HepG2 (cell line): ENCODE results near the gene CBFA2T2. TPM values are rescaled to one million over a fixed set of nuclear protein-coding genes. Genes with fewer than 3 reads are reported as not detected.

ENCODE experiments used
- ATRX ChIP-seq: sonication (generic); formaldehyde crosslinking; IDR thresholded peaks from 2 replicates; pipeline ENCODE4 v1.4.0; 2020; ENCODE audit warnings: missing genetic modification reagents, borderline replicate concordance
- EZH2 ChIP-seq: conservative IDR thresholded peaks from 2 replicates; pipeline ENCODE4 v1.6.1; 2012; ENCODE audit warnings: mild to moderate bottlenecking, low read depth, low read length, moderate library complexity
- GFI1 ChIP-seq: sonication (generic); formaldehyde crosslinking; IDR thresholded peaks from 2 replicates; pipeline ENCODE4 v1.5.0; 2020; ENCODE audit warnings: missing genetic modification reagents, mild to moderate bottlenecking, borderline replicate concordance
- GPN1 ChIP-seq: sonication (generic); formaldehyde crosslinking; IDR thresholded peaks from 2 replicates; pipeline ENCODE4 v1.5.1; 2020; ENCODE audit warnings: missing genetic modification reagents, borderline replicate concordance
- GRHL1 ChIP-seq: sonication (generic); formaldehyde crosslinking; conservative IDR thresholded peaks from 2 replicates; pipeline ENCODE4 v1.8.0; 2022; ENCODE audit warnings: missing genetic modification reagents
- GTF3A ChIP-seq: sonication (generic); formaldehyde crosslinking; conservative IDR thresholded peaks from 2 replicates; pipeline ENCODE4 v1.4.0; 2020; ENCODE audit warnings: mild to moderate bottlenecking, missing genetic modification reagents
- JUNB ChIP-seq: sonication (generic); formaldehyde crosslinking; IDR thresholded peaks from 2 replicates; pipeline ENCODE4 v1.8.0; 2022; ENCODE audit warnings: missing genetic modification reagents, mild to moderate bottlenecking, borderline replicate concordance
- MED1 ChIP-seq: sonication (generic); formaldehyde crosslinking; IDR thresholded peaks from 2 replicates; pipeline ENCODE4 v1.4.0; 2020; ENCODE audit warnings: missing genetic modification reagents
- MED13 ChIP-seq: sonication (generic); formaldehyde crosslinking; IDR thresholded peaks from 2 replicates; pipeline ENCODE4 v1.5.0; 2020; ENCODE audit warnings: missing genetic modification reagents
- MLX ChIP-seq: IDR thresholded peaks from 2 replicates; pipeline ENCODE4 v1.6.1; 2016
- PAX8 ChIP-seq: sonication (generic); formaldehyde crosslinking; IDR thresholded peaks from 2 replicates; pipeline ENCODE4 v1.8.0; 2022; ENCODE audit warnings: mild to moderate bottlenecking, missing genetic modification reagents, borderline replicate concordance
- REL ChIP-seq: sonication (generic); formaldehyde crosslinking; conservative IDR thresholded peaks from 2 replicates; pipeline ENCODE4 v1.8.0; 2022; ENCODE audit warnings: mild to moderate bottlenecking, missing genetic modification reagents, moderate library complexity
- SIN3A ChIP-seq: IDR thresholded peaks from 2 replicates; pipeline ENCODE4 v1.6.1; 2011; ENCODE audit warnings: low read depth, mild to moderate bottlenecking, control low read depth, low read length, borderline replicate concordance
- SPEN ChIP-seq: sonication (generic); formaldehyde crosslinking; IDR thresholded peaks from 2 replicates; pipeline ENCODE4 v1.5.1; 2020; ENCODE audit warnings: low read depth, mild to moderate bottlenecking, missing genetic modification reagents
- TEAD3 ChIP-seq: optimal IDR thresholded peaks from 2 replicates; pipeline ENCODE3; 2016; ENCODE audit warnings: borderline replicate concordance
- THAP11 ChIP-seq: IDR thresholded peaks from 2 replicates; pipeline ENCODE4 v1.6.1; 2016; ENCODE audit warnings: missing biosample characterization, missing genetic modification reagents
- ZNF331 ChIP-seq: sonication (generic); formaldehyde crosslinking; IDR thresholded peaks from 2 replicates; pipeline ENCODE4 v1.4.0; 2020; ENCODE audit warnings: missing genetic modification reagents
- ZNF335 ChIP-seq: sonication (generic); formaldehyde crosslinking; IDR thresholded peaks from 2 replicates; pipeline ENCODE4 v1.4.0; 2020; ENCODE audit warnings: missing genetic modification reagents
- ZNF441 ChIP-seq: sonication (generic); formaldehyde crosslinking; IDR thresholded peaks from 2 replicates; pipeline ENCODE4 v1.7.0; 2021; ENCODE audit warnings: missing genetic modification reagents, borderline replicate concordance
- ZNF556 ChIP-seq: sonication (generic); formaldehyde crosslinking; IDR thresholded peaks from 2 replicates; pipeline ENCODE4 v1.4.0; 2020; ENCODE audit warnings: mild to moderate bottlenecking, missing genetic modification reagents, borderline replicate concordance
- ZNF660 ChIP-seq: sonication (generic); formaldehyde crosslinking; IDR thresholded peaks from 2 replicates; pipeline ENCODE4 v1.5.1; 2020; ENCODE audit warnings: mild to moderate bottlenecking, low read depth, missing genetic modification reagents, borderline replicate concordance
- ZNF749 ChIP-seq: sonication (generic); formaldehyde crosslinking; IDR thresholded peaks from 2 replicates; pipeline ENCODE4 v1.8.0; 2022; ENCODE audit warnings: mild to moderate bottlenecking, missing genetic modification reagents, moderate library complexity, borderline replicate concordance
- polyA plus RNA-seq, 8 experiments: library from polyadenylated mRNA; depleted of rRNA in 3 of 8; stranded (reverse) in 7 of 8; unstranded in 1 of 8; fragments of >200 nt; fragmentation: Illumina TruSeq in 4 of 8; extraction: Trizol in 4 of 8; gene quantifications; 2 replicates each; pipeline versions ENCODE4 v1.2.1 to v1.2.3, GENCODE V29; 2011 to 2016; ENCODE audit warnings: low read depth in 4 of 8, missing spikeins in 1 of 8, mixed read lengths in 1 of 8; ENCODE audit not compliant: insufficient read depth in 1 of 8
- total RNA-seq, 5 experiments: library from RNA; depleted of rRNA; stranded (reverse); fragments of >200 nt; fragmentation: Illumina TruSeq; extraction: Trizol; gene quantifications; 2 replicates each; pipeline ENCODE4 v1.2.3, GENCODE V29; 2016; ENCODE audit warnings: low read depth in 1 of 5
- TF ChIP-seq, protein P1 (sequence below): sonication (generic); formaldehyde crosslinking; IDR thresholded peaks from 2 replicates; pipeline ENCODE4 v1.4.0; 2020; ENCODE audit warnings: mild to moderate bottlenecking, missing genetic modification reagents
- TF ChIP-seq, protein P2 (sequence below): sonication (generic); formaldehyde crosslinking; IDR thresholded peaks from 2 replicates; pipeline ENCODE4 v1.4.0; 2020; ENCODE audit warnings: missing genetic modification reagents

CBFA2T2 gene
- total and polyA plus RNA-seq, 2 of the 13 experiments (the other 11 are each of a cell fraction or from before 2014, with no cell fraction given), result 6.3 to 21.2 TPM

DNA sequence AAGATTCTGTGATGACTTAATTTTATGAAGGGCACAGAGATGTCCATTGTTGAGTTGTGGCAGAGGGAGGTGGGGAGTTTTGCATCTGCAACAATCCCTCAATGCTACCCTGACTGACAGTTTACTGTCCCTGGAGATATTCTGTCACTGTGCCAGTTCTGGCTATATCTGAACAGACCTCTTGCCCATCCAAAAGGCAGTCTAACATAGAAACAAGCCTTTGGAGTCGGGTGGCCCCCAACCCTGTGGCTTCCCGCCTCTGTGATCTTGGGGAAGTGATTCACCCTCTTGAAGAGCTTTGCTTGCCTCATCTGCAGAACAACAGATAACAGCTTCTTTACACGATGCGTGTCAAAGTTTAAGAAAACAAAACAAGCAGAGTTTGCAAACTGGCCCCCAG, 200.1 kb downstream of the CBFA2T2 start (continued):
- TF ChIP-seq MED13 (no peak), GPN1 (CRISPR knock-in tag) (no peak), GFI1 (no peak), ZNF660 (CRISPR knock-in tag) (no peak), ZNF749 (CRISPR knock-in tag) (no peak), SPEN (no peak), JUNB (CRISPR knock-in tag) (no peak), MLX (CRISPR knock-in tag) (peak; percentile 16; the same call in 1 of the 2 replicates), ATRX (CRISPR knock-in tag) (no peak), SIN3A (0 out of 2 replicates have a peak, but pooled peaks have one; percentile 2), ZNF441 (CRISPR knock-in tag) (no peak), GTF3A (no peak), REL (CRISPR knock-in tag) (no peak), THAP11 (CRISPR knock-in tag) (0 out of 2 replicates have a peak, but pooled peaks have one; percentile 8), ZNF331 (CRISPR knock-in tag) (no peak), PAX8 (CRISPR knock-in tag) (no peak), MED1 (CRISPR knock-in tag) (peak; percentile 44), ZNF335 (CRISPR knock-in tag) (no peak), TEAD3 (CRISPR knock-in tag) (peak; percentile 25), ZNF556 (CRISPR knock-in tag) (no peak), EZH2 (no peak), GRHL1 (CRISPR knock-in tag) (no peak)
- TF ChIP-seq, protein P1, sequence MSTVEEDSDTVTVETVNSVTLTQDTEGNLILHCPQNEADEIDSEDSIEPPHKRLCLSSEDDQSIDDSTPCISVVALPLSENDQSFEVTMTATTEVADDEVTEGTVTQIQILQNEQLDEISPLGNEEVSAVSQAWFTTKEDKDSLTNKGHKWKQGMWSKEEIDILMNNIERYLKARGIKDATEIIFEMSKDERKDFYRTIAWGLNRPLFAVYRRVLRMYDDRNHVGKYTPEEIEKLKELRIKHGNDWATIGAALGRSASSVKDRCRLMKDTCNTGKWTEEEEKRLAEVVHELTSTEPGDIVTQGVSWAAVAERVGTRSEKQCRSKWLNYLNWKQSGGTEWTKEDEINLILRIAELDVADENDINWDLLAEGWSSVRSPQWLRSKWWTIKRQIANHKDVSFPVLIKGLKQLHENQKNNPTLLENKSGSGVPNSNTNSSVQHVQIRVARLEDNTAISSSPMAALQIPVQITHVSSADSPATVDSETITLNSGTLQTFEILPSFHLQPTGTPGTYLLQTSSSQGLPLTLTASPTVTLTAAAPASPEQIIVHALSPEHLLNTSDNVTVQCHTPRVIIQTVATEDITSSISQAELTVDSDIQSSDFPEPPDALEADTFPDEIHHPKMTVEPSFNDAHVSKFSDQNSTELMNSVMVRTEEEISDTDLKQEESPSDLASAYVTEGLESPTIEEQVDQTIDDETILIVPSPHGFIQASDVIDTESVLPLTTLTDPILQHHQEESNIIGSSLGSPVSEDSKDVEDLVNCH (CRISPR knock-in tag), result no peak
- TF ChIP-seq, protein P2, sequence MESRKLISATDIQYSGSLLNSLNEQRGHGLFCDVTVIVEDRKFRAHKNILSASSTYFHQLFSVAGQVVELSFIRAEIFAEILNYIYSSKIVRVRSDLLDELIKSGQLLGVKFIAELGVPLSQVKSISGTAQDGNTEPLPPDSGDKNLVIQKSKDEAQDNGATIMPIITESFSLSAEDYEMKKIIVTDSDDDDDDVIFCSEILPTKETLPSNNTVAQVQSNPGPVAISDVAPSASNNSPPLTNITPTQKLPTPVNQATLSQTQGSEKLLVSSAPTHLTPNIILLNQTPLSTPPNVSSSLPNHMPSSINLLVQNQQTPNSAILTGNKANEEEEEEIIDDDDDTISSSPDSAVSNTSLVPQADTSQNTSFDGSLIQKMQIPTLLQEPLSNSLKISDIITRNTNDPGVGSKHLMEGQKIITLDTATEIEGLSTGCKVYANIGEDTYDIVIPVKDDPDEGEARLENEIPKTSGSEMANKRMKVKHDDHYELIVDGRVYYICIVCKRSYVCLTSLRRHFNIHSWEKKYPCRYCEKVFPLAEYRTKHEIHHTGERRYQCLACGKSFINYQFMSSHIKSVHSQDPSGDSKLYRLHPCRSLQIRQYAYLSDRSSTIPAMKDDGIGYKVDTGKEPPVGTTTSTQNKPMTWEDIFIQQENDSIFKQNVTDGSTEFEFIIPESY, result peak; percentile 21; the same call in 1 of the 2 replicates
